ENCODE measurements around the gene MIB1.

- no peak for TF ChIP-seq CTCF (IDR thresholded peaks at IDR 0.05)
- no peak for TF ChIP-seq POLR2A (IDR thresholded peaks at IDR 0.05)
Measured at GRCh38 chr18:21820811-21821143, 80.2 kb downstream of the MIB1 start.

Measured in breast epithelium (tissue), 3 donors.